Diencephalon (tissue), 1 donor: ENCODE results near the gene PLS3. TPM values are rescaled to one million over a fixed set of nuclear protein-coding genes. Genes with fewer than 3 reads are reported as not detected.

ENCODE experiments used
- small RNA-seq: library from RNA; depleted of rRNA; stranded (forward); fragments of <200 nt; gene quantifications from one replicate; pipeline ENCODE3, GENCODE V24; 2014
- total RNA-seq: library from RNA; depleted of rRNA; stranded (reverse); fragments of >200 nt; gene quantifications from one replicate; pipeline ENCODE4 v1.2.3, GENCODE V29; 2014

Gene PLS3
- 68.5 TPM for total RNA-seq

DNA sequence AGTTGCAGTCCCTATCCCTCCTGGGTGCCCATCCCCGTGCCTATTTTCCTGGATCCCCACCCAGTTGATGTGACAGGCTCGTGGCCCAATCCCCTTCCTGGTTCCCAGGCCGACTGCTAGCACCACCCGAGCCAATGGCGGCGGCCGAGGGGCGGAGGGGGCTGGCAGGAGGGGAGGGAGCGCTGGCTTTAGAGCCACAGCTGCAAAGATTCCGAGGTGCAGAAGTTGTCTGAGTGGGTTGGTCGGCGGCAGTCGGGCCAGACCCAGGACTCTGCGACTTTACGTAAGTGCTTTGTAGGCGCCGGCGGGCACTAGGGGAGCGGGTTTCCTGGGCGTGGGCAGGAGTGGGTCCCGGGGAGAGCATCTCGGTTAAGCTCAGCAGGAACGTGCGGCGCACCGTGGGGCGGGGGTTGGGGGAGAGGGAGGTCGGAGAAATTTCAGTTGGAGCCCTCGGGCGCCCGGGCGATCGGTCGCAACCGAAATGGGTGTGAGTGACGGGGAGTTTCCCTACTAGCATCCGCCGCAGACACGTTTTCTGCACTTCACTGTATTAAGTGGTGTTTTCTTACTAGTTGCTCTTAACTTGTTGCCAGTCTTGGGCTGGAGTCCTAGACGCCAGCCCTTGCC lies at the start of gene PLS3:
Gene PLS3, plus strand, starts transcription at position 197 of the 627 bp plus-strand sequence. CDS start 49,077 bp downstream, outside the sequence.

Small RNA genes lying within 50 kb of the gene (small RNA-seq; reads per million reads assigned to genes)
- not detected for gene RF00264
